ENCODE measurements around the gene ELL2. TPM values are rescaled to one million over a fixed set of nuclear protein-coding genes. Genes with fewer than 3 reads are reported as not detected.
A peak's percentile ranks its signal among the peaks of the same experiment; 100 is the strongest.

The ELL2 gene
- total and polyA plus RNA-seq, 2 of the 13 experiments (the other 11 are each of a cell fraction or from before 2014, with no cell fraction given): 78.9 to 97.1 TPM

- in situ Hi-C loops (cut with HindIII; ENCODE audit: extremely low pct_ligation_motif_present, low pct_unique_long_range_greater_than_20kb) (loop anchor here (5.0 to 10.0 kb wide), 3 partner anchors 103 to 375 kb away; no protein-coding TSS in a partner anchor), intact Hi-C loops (cut with micrococcal nuclease; ENCODE audit: unreplicated experiment) (loop anchor here (2.0 to 10.0 kb wide), 5 partner anchors 55 to 337 kb away; no protein-coding TSS in a partner anchor)
- peaks cover 0 to 6% of the 10 kb centered on the region in 2 experiments; a peak in 1 of 5 replicates for H3K27me3 ChIP-seq (ENCODE audit: control insufficient read depth in 1 of 2, insufficient read depth in 2 of 2, low read length in 2 of 2)
- TSS peak; percentile 29 for BruUV-seq (replicated peaks)
- no peak for DNase-seq (ENCODE audit: low spot score)
- under 1% methylated on average over 23 of the region's 26 CpGs for WGBS (ENCODE audit: low lambda C conversion rate)
- H3K4me2 ChIP-seq (ENCODE audit: low read depth, low read length): peak overlapping the region; percentile 91
- H2AFZ ChIP-seq (ENCODE audit: low read length): no peak overlapping the region
- H3K36me3 ChIP-seq (replicated peaks in 1 of 2; ENCODE audit: control insufficient read depth in 1 of 2, insufficient read depth in 2 of 2, low read length in 2 of 2): peaks cover 3 to 28% of the 10 kb centered on the region in 2 experiments
- POLR2A ChIA-PET: interaction anchor here (0.6 to 7.2 kb wide), 11 partner anchors 10 to 376 kb away, joined by 3 to 125 read pairs (median 4); no protein-coding TSS in a partner anchor
- H4K20me1 ChIP-seq (ENCODE audit: insufficient read depth, low read length): peaks cover 60% of the 10 kb centered on the region
- peak overlapping the region; percentile 89 for H3K27ac ChIP-seq (ENCODE audit: extremely low read length, insufficient read depth, low read length)
- H3K4me1 ChIP-seq (ENCODE audit: insufficient read depth, low read length): peaks cover 60% of the 10 kb centered on the region
- no peak for FAIRE-seq
- peak overlapping the region; percentile 99 for H3K9ac ChIP-seq (ENCODE audit: insufficient read depth, low read depth, low read length)
- no peak for ATAC-seq
- peak overlapping the region; percentile 94 to 100 (median 99) for H3K4me3 ChIP-seq (replicated peaks in 1 of 3; ENCODE audit: insufficient read depth in 1 of 3, low read depth in 2 of 3, low read length in 3 of 3)
- no peaks in the 10 kb centered on the region for H3K9me3 ChIP-seq (ENCODE audit: low read length)
- CTCF ChIA-PET (ENCODE audit: low intra/inter-chr PET ratio, low total read pairs): interaction anchor here (2.1 kb wide), 1 partner anchor 376 kb away, joined by 8 read pairs; no protein-coding TSS in a partner anchor
- peaks cover 85% of the 10 kb centered on the region for H3K79me2 ChIP-seq (ENCODE audit: insufficient read depth, low read length)
- TF ChIP-seq ZNF234 (CRISPR knock-in tag; conservative IDR thresholded peaks at IDR 0.05) (0 out of 2 replicates have a peak, but pooled peaks have one; percentile 9), KAT7 (CRISPR knock-in tag; IDR thresholded peaks at IDR 0.05; ENCODE audit: borderline replicate concordance) (0 out of 2 replicates have a peak, but pooled peaks have one; percentile 6), POLR2AphosphoS5 (IDR thresholded peaks at IDR 0.05; ENCODE audit: low read depth, low read length) (peak; percentile 38; the same call in 1 of the 2 replicates), ZNF772 (CRISPR knock-in tag; IDR thresholded peaks at IDR 0.05) (no peak), RBFOX2 (IDR thresholded peaks at IDR 0.05; ENCODE audit: low read depth, low read length) (0 out of 2 replicates have a peak, but pooled peaks have one; percentile 22), KMT2A (CRISPR knock-in tag; IDR thresholded peaks at IDR 0.05) (no peak), ZNF547 (CRISPR knock-in tag; IDR thresholded peaks at IDR 0.05) (no peak), HDAC6 (IDR thresholded peaks at IDR 0.05; ENCODE audit: low read depth, low read length) (0 out of 2 replicates have a peak, but pooled peaks have one; percentile 36), ZNF530 (CRISPR knock-in tag; IDR thresholded peaks at IDR 0.05; ENCODE audit: low read depth) (no peak), SMC3 (IDR thresholded peaks at IDR 0.05; ENCODE audit: low read length) (0 out of 2 replicates have a peak, but pooled peaks have one; percentile 1), ZNF33B (CRISPR knock-in tag; IDR thresholded peaks at IDR 0.05) (0 out of 2 replicates have a peak, but pooled peaks have one; percentile 40), ZNF430 (CRISPR knock-in tag; IDR thresholded peaks at IDR 0.05) (peak; percentile 24; the same call in 1 of the 2 replicates), ZNF747 (CRISPR knock-in tag; IDR thresholded peaks at IDR 0.05; ENCODE audit: borderline replicate concordance) (0 out of 2 replicates have a peak, but pooled peaks have one; percentile 43), SRSF4 (IDR thresholded peaks at IDR 0.05; ENCODE audit: low read depth, low read length, poor library complexity, severe bottlenecking) (no peak), ARNTL (CRISPR knock-in tag; IDR thresholded peaks at IDR 0.05) (0 out of 2 replicates have a peak, but pooled peaks have one; percentile 10), SAP130 (CRISPR knock-in tag; IDR thresholded peaks at IDR 0.05; ENCODE audit: low read depth) (peak; percentile 11; the same call in 1 of the 2 replicates), ZNF232 (CRISPR knock-in tag; IDR thresholded peaks at IDR 0.05; ENCODE audit: borderline replicate concordance) (peak; percentile 5; the same call in 1 of the 2 replicates), KLF6 (CRISPR knock-in tag; IDR thresholded peaks at IDR 0.05) (0 out of 2 replicates have a peak, but pooled peaks have one; percentile 22)
- TF ChIP-seq, protein P1, sequence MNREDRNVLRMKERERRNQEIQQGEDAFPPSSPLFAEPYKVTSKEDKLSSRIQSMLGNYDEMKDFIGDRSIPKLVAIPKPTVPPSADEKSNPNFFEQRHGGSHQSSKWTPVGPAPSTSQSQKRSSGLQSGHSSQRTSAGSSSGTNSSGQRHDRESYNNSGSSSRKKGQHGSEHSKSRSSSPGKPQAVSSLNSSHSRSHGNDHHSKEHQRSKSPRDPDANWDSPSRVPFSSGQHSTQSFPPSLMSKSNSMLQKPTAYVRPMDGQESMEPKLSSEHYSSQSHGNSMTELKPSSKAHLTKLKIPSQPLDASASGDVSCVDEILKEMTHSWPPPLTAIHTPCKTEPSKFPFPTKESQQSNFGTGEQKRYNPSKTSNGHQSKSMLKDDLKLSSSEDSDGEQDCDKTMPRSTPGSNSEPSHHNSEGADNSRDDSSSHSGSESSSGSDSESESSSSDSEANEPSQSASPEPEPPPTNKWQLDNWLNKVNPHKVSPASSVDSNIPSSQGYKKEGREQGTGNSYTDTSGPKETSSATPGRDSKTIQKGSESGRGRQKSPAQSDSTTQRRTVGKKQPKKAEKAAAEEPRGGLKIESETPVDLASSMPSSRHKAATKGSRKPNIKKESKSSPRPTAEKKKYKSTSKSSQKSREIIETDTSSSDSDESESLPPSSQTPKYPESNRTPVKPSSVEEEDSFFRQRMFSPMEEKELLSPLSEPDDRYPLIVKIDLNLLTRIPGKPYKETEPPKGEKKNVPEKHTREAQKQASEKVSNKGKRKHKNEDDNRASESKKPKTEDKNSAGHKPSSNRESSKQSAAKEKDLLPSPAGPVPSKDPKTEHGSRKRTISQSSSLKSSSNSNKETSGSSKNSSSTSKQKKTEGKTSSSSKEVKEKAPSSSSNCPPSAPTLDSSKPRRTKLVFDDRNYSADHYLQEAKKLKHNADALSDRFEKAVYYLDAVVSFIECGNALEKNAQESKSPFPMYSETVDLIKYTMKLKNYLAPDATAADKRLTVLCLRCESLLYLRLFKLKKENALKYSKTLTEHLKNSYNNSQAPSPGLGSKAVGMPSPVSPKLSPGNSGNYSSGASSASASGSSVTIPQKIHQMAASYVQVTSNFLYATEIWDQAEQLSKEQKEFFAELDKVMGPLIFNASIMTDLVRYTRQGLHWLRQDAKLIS (CRISPR knock-in tag; IDR thresholded peaks at IDR 0.05): peak; percentile 66; the same call in 1 of the 2 replicates
Observed at GRCh38 chr5:95959888-95960666, 1.6 kb downstream of the ELL2 start.

Measured in HepG2 (cell line).